ENCODE measurements around the gene ARL6.

ARL6 gene

GRCh38 chr3:97804471-97804870 lies 39.9 kb downstream of the ARL6 start:
- Mint-ChIP-seq H3K27ac (no peak overlapping the region), H3K9me3 (no peaks in the 10 kb centered on the region)

GRCh38 chr3:97810779-97811390 lies 46.3 kb downstream of the ARL6 start:
- Mint-ChIP-seq H3K9me3 (no peaks in the 10 kb centered on the region), H3K4me3 (no peak overlapping the region), H3K36me3 (ENCODE audit: low read depth) (no peaks in the 10 kb centered on the region), H3K27ac (no peak overlapping the region), H3K27me3 (no peaks in the 10 kb centered on the region), H3K4me1 (ENCODE audit: low read depth) (peaks cover 11% of the 10 kb centered on the region)

More at GRCh38 chr3:97804471-97804870, 39.9 kb downstream of the ARL6 start:
- Mint-ChIP-seq H3K27me3 (no peaks in the 10 kb centered on the region), H3K36me3 (ENCODE audit: low read depth) (no peaks in the 10 kb centered on the region), H3K4me1 (ENCODE audit: low read depth) (no peaks in the 10 kb centered on the region), H3K4me3 (no peak overlapping the region)

DNA sequence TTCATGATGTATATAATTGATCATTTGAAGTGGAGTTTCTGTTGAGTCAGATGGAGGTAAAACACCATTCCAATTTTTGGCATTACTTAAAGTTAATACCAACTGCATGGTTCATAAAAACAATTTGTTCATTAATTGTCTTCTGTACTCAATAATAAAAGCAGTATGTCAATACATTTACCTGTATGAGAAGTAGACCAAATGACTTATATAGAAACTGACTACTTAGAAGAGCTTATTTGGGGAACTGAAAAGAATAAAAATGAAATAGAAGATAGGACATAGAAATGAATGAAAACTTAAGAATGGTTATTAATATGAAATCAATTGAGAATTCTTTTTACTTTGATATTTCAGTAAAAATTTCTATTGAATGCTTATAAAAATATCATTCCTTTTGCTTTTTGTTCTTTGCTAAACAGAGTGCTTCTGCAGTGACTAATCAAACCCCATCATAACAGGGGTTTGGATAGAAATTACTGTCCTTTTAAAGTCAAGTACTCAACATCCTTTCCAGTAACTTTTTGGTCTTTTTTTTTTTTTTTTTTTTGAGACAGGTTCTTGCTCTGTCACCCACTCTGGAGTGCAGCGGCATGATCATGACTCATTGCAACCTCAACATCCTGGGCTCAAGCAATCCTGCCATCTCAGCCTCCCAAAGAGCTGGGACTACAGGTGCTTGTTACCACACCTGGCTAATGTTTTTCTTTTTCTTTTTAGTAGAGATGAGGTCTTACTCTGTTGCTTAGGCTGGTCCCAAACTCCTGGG lies 50.8 kb downstream of the ARL6 start:
- H3K4me3 Mint-ChIP-seq = no peak overlapping the region
- H3K9me3 Mint-ChIP-seq = no peaks in the 10 kb centered on the region
- H3K27ac Mint-ChIP-seq = no peak overlapping the region
- peaks cover 10% of the 10 kb centered on the region for H3K27me3 Mint-ChIP-seq
- peaks cover 16% of the 10 kb centered on the region for H3K4me1 Mint-ChIP-seq (ENCODE audit: low read depth)
- H3K36me3 Mint-ChIP-seq (ENCODE audit: low read depth) = no peaks in the 10 kb centered on the region

DNA sequence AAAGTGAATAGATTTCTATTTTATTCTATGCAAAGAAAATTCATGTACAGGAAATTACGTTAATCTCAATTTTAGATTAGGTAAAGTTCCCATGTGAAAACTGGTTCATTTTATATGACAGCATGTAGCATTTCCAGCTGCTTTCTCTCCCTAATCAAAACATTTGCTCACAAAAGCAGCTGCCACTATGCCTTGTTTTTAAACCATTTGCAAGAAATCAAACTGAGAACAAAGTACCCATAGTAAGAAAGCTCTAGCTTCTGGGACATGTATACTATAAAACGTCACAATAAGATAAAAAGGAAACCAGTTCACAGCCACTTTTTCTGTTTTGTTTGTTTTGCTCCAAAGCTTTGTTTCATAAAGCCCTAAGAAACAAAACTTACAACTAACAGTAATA lies 52.3 kb downstream of the ARL6 start:
- Mint-ChIP-seq H3K27me3 (peaks cover 20% of the 10 kb centered on the region), H3K4me1 (ENCODE audit: low read depth) (peaks cover 23% of the 10 kb centered on the region), H3K9me3 (no peaks in the 10 kb centered on the region), H3K36me3 (ENCODE audit: low read depth) (no peaks in the 10 kb centered on the region), H3K4me3 (no peak overlapping the region), H3K27ac (no peak overlapping the region)

GRCh38 chr3:97817965-97818364 lies 53.4 kb downstream of the ARL6 start:
- H3K9me3 Mint-ChIP-seq = no peaks in the 10 kb centered on the region
- H3K27ac Mint-ChIP-seq = no peak overlapping the region
- peaks cover 30% of the 10 kb centered on the region for H3K4me1 Mint-ChIP-seq (ENCODE audit: low read depth)
- peaks cover 27% of the 10 kb centered on the region for H3K27me3 Mint-ChIP-seq
- H3K36me3 Mint-ChIP-seq (ENCODE audit: low read depth) = no peaks in the 10 kb centered on the region
- H3K4me3 Mint-ChIP-seq = no peak overlapping the region

GRCh38 chr3:97820780-97821179 lies 56.2 kb downstream of the ARL6 start:
- Mint-ChIP-seq H3K4me3 (peak overlapping the region; percentile 82), H3K9me3 (no peaks in the 10 kb centered on the region), H3K4me1 (ENCODE audit: low read depth) (peaks cover 27% of the 10 kb centered on the region), H3K27me3 (peaks cover 38% of the 10 kb centered on the region), H3K27ac (no peak overlapping the region), H3K36me3 (ENCODE audit: low read depth) (no peaks in the 10 kb centered on the region)

DNA sequence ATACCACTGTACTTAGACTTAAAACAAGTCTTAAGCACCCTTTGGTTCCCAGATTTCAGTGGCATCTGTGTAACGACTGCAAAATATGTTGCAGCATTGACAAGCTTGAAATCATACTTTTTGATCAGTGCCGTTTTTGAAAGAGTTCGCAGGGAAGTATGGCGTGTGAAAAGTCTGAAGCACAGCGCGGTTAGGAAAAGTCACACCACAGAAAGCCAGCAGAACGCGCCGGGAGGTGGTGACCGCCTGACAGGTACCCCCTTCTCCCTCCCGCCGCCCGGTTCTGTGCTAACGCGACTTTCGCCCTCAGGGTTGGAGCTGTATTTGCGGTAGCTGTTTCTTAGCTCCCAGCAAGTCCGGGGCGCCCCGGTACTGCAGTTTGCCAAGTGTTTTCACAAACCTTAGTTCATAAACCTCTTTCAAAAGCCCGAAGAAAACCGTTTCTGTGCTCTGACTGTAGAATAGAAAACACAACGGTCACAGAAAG lies 56.8 kb downstream of the ARL6 start:
- H3K27ac Mint-ChIP-seq = peak overlapping the region; percentile 45
- H3K4me1 Mint-ChIP-seq (ENCODE audit: low read depth) = peaks cover 22% of the 10 kb centered on the region
- H3K9me3 Mint-ChIP-seq = no peaks in the 10 kb centered on the region
- H3K27me3 Mint-ChIP-seq = peaks cover 38% of the 10 kb centered on the region
- no peaks in the 10 kb centered on the region for H3K36me3 Mint-ChIP-seq (ENCODE audit: low read depth)
- peak overlapping the region; percentile 82 for H3K4me3 Mint-ChIP-seq

DNA sequence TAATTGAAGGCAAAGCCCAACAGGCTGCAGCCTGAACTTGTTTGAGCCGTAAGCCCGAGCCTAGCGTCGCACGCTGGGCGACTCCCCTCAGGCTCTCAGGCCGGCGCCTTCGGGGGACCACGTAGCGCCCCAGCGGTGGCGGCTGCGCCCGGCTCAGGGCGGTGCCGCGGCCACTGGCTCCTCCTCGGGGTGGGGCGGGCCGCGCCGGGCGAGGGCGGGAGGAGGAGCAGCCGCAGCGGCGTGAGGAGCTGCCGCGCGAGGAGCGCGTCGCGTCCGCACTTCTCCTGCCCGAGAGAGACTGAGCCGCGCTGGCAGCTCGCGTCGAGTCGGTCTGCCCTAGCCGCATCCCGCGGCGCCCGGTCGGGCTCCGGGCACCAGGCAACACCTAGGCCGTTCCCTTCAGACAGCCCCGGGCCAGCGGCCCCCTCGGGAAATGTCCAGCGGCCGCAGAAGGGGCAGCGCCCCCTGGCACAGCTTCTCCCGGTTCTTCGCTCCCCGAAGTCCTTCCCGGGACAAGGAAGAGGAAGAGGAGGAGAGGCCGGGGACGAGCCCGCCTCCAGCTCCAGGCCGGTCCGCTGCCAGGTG lies 57.3 kb downstream of the ARL6 start, which contains the start of gene CRYBG3:
CRYBG3 (plus strand) TSS at position 238 of the 585 bp plus-strand sequence; CDS start at position 434, 196 bp downstream.
- H3K27ac Mint-ChIP-seq = peak within 1 kb of the TSS; percentile 93
- H3K9me3 Mint-ChIP-seq = no peaks in the 10 kb centered on the region
- H3K4me1 Mint-ChIP-seq (ENCODE audit: low read depth) = peaks cover 22% of the 10 kb centered on the region
- peaks cover 38% of the 10 kb centered on the region for H3K27me3 Mint-ChIP-seq
- no peaks in the 10 kb centered on the region for H3K36me3 Mint-ChIP-seq (ENCODE audit: low read depth)
- H3K4me3 Mint-ChIP-seq = peak within 1 kb of the TSS; percentile 93

GRCh38 chr3:97822359-97822775 lies 57.8 kb downstream of the ARL6 start:
- H3K9me3 Mint-ChIP-seq = no peaks in the 10 kb centered on the region
- H3K4me3 Mint-ChIP-seq = peak overlapping the region; percentile 93
- no peaks in the 10 kb centered on the region for H3K36me3 Mint-ChIP-seq (ENCODE audit: low read depth)
- H3K4me1 Mint-ChIP-seq (ENCODE audit: low read depth) = peaks cover 22% of the 10 kb centered on the region
- H3K27me3 Mint-ChIP-seq = peaks cover 38% of the 10 kb centered on the region
- H3K27ac Mint-ChIP-seq = peak overlapping the region; percentile 93

DNA sequence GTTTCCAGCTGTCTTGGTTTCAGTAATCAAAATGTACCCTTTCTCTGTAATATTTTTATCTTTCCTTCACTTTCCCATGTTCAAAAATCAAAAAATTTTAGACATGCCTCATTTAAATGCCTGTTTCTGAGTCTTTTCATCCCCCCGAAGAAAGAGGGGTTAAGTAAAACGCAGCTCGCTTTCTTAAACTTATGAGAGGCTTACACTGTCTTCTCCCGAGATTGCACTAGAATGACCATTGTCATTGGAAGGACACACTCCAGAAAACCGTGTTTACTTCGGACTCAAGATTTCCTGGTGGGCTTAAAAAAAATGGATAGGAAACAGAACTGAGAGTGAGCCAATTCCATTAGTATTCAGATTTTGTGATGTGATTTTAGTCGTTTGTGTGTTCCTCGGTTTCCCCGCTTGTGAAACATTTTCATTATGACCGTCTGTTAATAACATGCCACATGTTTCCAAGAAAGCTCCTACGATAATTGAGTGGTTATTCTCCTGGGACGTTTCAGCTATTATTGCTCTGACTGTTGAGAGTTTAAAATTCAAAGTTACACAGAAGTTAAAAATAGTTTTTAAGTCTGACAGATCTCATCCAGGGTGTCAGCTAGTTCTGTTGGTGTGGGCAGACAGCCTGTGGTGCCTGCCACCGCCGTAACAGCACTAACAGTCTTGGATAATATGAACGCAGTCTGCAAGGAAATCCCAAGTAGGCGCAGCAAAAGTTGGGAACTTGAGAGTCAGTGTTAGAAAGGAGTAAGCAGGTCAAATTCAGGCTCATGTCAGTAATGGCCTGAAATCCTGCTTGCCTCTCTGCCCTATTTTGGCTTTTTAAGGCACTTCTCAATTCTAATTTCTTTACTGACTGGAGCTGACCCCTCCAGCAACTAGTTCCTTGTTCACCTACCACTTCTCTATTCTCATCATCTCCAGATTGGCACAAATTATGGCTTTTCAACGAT lies 58.8 kb downstream of the ARL6 start:
- no peaks in the 10 kb centered on the region for H3K9me3 Mint-ChIP-seq
- peak overlapping the region; percentile 38 for H3K27ac Mint-ChIP-seq
- peak overlapping the region; percentile 93 for H3K4me3 Mint-ChIP-seq
- peaks cover 38% of the 10 kb centered on the region for H3K27me3 Mint-ChIP-seq
- H3K36me3 Mint-ChIP-seq (ENCODE audit: low read depth) = no peaks in the 10 kb centered on the region
- H3K4me1 Mint-ChIP-seq (ENCODE audit: low read depth) = peaks cover 22% of the 10 kb centered on the region

- Mint-ChIP-seq H3K36me3 (ENCODE audit: low read depth) (no peaks in the 10 kb centered on the region), H3K4me3 (no peak overlapping the region)
These were observed 60.5 kb downstream of the ARL6 start for GRCh38 chr3:97825101-97825500.

GRCh38 chr3:97827741-97828471 lies 63.3 kb downstream of the ARL6 start:
- H3K36me3 Mint-ChIP-seq (ENCODE audit: low read depth) = peaks cover 3% of the 10 kb centered on the region
- H3K4me3 Mint-ChIP-seq = no peak overlapping the region
- peaks cover 6% of the 10 kb centered on the region for H3K9me3 Mint-ChIP-seq
- H3K27ac Mint-ChIP-seq = no peak overlapping the region
- H3K4me1 Mint-ChIP-seq (ENCODE audit: low read depth) = peaks cover 8% of the 10 kb centered on the region
- peaks cover 11% of the 10 kb centered on the region for H3K27me3 Mint-ChIP-seq

More at GRCh38 chr3:97825101-97825500, 60.5 kb downstream of the ARL6 start:
- no peaks in the 10 kb centered on the region for H3K9me3 Mint-ChIP-seq
- peaks cover 22% of the 10 kb centered on the region for H3K4me1 Mint-ChIP-seq (ENCODE audit: low read depth)
- H3K27ac Mint-ChIP-seq = no peak overlapping the region
- peaks cover 30% of the 10 kb centered on the region for H3K27me3 Mint-ChIP-seq

- Mint-ChIP-seq H3K9me3 (peaks cover 6% of the 10 kb centered on the region), H3K4me1 (ENCODE audit: low read depth) (no peaks in the 10 kb centered on the region), H3K27ac (no peak overlapping the region), H3K36me3 (ENCODE audit: low read depth) (peaks cover 4% of the 10 kb centered on the region), H3K4me3 (no peak overlapping the region), H3K27me3 (no peaks in the 10 kb centered on the region)
These were observed 64.6 kb downstream of the ARL6 start for GRCh38 chr3:97829198-97829597.

DNA sequence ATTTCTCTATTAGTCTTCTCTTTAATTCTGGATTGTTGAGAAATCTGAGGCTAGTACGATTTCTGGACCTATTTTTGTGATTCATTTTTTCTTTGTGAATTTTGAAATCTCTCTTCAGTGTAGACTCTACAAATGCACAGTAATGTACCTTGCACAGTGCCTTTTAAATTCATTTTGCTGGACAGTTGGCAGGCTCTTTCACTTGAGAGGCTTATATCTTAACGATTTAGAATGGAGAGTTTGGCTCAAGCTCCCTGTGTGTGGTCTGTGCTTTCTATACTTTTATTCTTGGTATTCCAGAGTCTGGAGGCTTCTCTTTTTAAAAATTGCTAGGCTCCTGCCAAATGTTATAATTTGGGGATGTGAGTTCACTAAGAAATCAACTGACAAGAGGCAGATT lies 66.1 kb downstream of the ARL6 start:
- H3K9me3 Mint-ChIP-seq = peaks cover 6% of the 10 kb centered on the region
- peaks cover 4% of the 10 kb centered on the region for H3K36me3 Mint-ChIP-seq (ENCODE audit: low read depth)
- no peaks in the 10 kb centered on the region for H3K27me3 Mint-ChIP-seq
- no peak overlapping the region for H3K27ac Mint-ChIP-seq
- H3K4me1 Mint-ChIP-seq (ENCODE audit: low read depth) = no peaks in the 10 kb centered on the region
- H3K4me3 Mint-ChIP-seq = no peak overlapping the region

Data from stimulated activated naive CD8-positive, alpha-beta T cell treated with anti-CD3 and anti-CD28 coated beads, Interleukin-15, Interleukin-2, amounts not matched to agents 100 ng/mL and 50 ng/mL, for 24 hours (primary cell).